NCI-H187 (cell line): ENCODE measurements around the gene PPP2R2C.

Source experiments
- DNase-seq, 2 experiments: peaks; one replicate each; lab custom pipeline; 2025; lab: John Stamatoyannopoulos, UW

Gene PPP2R2C

DNA sequence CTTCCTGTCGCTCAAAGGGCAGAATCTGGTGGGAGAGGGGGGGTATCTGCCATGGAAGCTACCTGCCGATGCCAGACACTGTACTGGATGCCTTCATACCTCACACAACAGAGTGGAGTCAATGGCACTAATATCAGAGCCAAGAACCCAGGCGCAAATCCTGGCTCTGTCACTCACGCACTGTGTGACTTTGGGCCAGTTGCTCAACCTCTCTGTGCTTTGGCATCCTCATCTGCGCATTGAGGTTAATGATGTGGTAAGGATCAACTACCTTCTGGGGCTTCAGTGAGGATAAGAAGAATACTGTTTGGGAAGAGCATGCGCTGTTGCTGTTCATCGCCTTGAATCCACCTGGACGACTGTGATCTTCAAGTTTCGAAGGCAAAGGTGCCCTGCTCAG lies 70.6 kb downstream of the PPP2R2C start:
- no peak for DNase-seq

- DNase-seq, result no peak
These were observed 75.6 kb downstream of the PPP2R2C start for GRCh38 chr4:6396696-6397236.

- no peak for DNase-seq
These were observed 76.8 kb downstream of the PPP2R2C start for GRCh38 chr4:6395466-6396228.

DNA sequence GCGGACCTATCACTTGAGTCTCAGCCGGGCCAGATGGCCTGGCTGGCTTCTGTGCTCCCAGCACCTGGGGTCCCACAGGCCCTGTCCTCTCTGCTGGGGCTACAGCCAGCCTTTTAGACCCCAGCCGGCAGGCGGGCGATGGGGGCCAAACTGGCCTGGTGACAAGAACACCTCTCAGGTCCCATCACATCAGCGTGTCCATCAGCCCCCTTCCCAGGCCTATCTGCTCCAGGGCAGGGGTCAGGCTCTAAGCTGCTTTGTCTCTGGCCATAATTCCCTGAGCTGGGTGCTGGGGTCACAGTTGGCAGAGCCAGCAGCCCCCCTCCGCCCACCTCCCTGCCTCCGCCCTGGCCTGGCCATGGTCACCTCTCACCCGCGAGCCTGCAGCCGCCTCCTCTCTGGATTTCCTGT lies 77.7 kb downstream of the PPP2R2C start:
- no peak for DNase-seq

- DNase-seq, result no peak
These were observed 78.6 kb downstream of the PPP2R2C start for GRCh38 chr4:6393544-6394475.

GRCh38 chr4:6393066-6393465 lies 79.3 kb downstream of the PPP2R2C start:
- DNase-seq, result no peak

DNA sequence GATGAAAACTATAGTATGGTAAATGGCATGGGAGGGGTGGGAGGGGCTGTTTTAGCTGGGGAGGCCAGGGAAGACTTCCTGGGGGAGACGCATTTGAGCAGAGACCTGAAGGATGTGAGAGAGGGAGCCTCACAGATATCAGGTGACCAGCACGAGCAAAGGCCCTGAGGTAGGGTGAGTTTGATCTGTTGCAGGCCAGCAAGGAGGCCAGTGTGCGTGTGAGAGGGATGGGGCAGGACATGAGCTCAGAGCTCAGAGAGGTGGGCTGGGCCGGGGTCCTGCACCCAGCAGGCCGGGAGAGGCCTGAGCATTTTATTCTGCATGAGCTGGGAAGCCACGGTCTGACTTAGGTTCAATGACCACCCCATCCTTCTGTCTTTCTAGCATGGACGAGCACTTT lies 80.0 kb downstream of the PPP2R2C start:
- DNase-seq, result no peak

DNA sequence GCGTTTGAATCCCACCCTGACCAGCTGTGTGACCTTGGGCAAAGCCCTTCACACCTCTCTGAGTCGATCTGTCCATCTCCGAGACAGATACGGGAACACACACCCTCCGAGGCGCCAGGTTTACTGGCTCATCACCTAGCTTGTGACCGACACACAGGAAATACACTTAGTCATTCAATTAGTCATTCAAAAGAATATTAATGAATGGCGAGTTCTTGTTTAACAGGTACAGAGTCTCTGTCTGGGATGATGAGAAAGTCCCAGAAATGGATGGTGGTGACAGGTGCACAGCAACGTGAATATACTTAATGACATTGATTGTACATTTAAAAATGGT lies 80.6 kb downstream of the PPP2R2C start:
- no peak for DNase-seq

- DNase-seq, result no peak
These were observed 81.1 kb downstream of the PPP2R2C start for GRCh38 chr4:6391186-6391851.

GRCh38 chr4:6390356-6390755 lies 82.1 kb downstream of the PPP2R2C start:
- DNase-seq, result no peak

DNA sequence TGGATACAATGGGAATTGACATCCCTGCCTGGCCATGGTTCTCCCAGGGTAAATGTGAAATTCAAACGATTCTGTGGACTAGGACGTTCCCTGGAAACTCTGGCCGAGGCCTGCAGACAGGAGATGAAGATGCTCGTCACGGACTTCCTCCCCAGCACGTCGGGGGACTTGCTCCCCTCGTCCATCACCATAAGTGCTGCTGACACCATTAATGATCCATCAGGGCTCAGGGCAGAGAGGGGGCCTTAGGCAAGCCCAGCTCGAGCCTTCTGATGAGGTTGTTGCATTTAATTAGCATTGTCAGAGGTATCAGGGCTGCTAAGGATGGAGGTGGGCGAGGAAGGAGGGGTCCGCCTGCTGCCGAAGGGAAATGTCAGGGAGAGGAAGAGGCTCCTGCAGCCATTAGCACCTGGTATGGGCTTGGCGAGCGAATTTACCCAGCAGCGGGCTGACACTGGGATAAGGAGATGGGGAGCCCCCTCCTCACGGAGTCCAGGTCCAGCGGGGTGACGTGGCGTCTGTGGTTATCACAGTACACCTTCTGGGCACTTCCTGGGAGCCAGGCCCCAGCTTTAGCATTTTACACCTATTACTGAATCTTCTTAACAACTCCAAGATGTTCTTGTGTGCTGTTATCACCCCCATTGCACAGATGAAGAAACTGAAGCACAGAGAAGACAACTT lies 83.1 kb downstream of the PPP2R2C start:
- no peak for DNase-seq

GRCh38 chr4:6388713-6389112 lies 83.7 kb downstream of the PPP2R2C start:
- DNase-seq, result no peak

GRCh38 chr4:6387946-6388345 lies 84.5 kb downstream of the PPP2R2C start:
- no peak for DNase-seq

DNA sequence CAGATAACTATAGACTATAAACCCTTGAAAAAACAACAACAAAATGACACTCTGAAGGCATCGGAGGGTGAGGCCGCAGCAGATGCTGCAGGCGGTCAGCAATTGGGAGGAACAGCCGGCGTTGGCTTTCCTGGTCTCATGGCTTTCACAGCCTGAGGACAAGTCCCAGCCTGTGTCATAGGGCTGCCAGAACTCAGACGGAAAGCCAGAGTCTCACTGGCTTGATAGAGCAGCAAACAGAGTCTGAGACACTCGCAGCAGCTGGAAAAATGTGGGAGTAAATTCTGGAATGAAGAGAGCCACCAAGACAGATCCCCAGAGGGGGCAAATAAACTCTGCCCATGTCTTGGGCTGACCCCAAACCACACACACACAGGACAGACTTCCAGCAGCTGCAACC lies 86.3 kb downstream of the PPP2R2C start:
- DNase-seq, result no peak

GRCh38 chr4:6385288-6385687 lies 87.1 kb downstream of the PPP2R2C start:
- DNase-seq, result no peak

GRCh38 chr4:6384541-6384940 lies 87.9 kb downstream of the PPP2R2C start:
- DNase-seq, result no peak

DNA sequence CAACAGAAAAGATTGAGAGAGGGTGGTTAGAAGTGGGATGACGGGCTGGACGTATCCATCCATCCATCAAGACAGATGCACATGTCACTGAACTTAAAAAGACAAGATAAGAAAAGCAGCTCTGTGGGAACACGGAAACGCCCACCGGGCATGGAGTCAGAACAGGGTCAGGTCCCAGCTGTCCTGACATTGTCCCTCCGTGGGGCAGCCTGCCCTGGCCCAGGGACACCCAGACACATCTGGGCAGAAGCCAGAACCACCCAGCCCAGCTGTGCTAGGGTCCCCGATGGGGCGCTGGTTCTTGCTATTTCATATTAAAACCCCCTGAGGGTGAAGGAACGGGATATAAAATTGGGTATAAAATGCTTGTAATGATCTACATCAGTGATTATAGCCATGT lies 88.5 kb downstream of the PPP2R2C start:
- no peak for DNase-seq

DNA sequence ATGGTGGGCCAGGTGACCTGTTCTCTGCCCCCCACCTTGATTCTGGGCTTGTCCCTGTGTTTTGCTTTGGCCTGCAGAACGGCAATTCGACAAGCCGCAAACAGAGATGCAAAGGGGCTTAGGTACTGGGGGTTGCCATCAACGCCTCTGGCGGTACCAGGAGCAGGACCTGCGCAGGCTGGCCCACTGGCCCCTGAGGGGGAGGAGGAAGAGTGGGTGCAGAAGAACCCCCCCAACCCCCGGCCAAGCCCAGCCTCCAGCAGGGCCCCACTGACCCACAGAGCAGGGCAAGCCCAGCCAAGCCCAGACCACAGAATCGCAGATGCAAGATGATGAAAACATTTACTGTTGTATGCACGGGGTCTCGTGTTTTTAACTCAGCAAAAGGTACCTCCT lies 89.4 kb downstream of the PPP2R2C start:
- DNase-seq, result no peak

- DNase-seq, result no peak
These were observed 90.8 kb downstream of the PPP2R2C start for GRCh38 chr4:6381571-6382123.

- DNase-seq, result no peak
These were observed 91.5 kb downstream of the PPP2R2C start for GRCh38 chr4:6380746-6381410.
